AG04450 (cell line): Measurements from ENCODE around the gene KRTAP5-11. TPM values are rescaled to one million over a fixed set of nuclear protein-coding genes. Genes with fewer than 3 reads are reported as not detected.
"Not testable (repeated sequence)": the region's sequence is repeated elsewhere in the genome, so short reads cannot be mapped to it uniquely, and the experiment has no call there.

ENCODE experiments used
- CTCF ChIA-PET: fragments of 300-600, 350-600 bp; formaldehyde crosslinking; extraction: SDS; loops from one replicate; lab custom pipeline; 2022; ENCODE audit warnings: antibody characterized with exemption, inconsistent platforms; lab: Charles Lee
- POLR2A ChIA-PET: fragments of 350-600 bp; formaldehyde crosslinking; extraction: SDS; loops from one replicate; lab custom pipeline; 2021; ENCODE audit warnings: antibody characterized with exemption, inconsistent platforms; lab: Yijun Ruan, JAX
- DNase-seq: peaks from one replicate; pipeline ENCODE4 v3.0.0-alpha.2; 2011; ENCODE audit warnings: low read depth, low spot score
- H3K27ac ChIP-seq: one replicate; pipeline ENCODE4 v1.5.1; 2012; ENCODE audit warnings: low read depth, low read length, control low read depth
- H3K27me3 ChIP-seq: one replicate; pipeline ENCODE4 v1.6.0; 2012; ENCODE audit warnings: low read length; ENCODE audit not compliant: control insufficient read depth, insufficient read depth
- H3K4me3 ChIP-seq: 2 replicates; pipeline ENCODE4 v1.5.1; 2011; ENCODE audit warnings: mild to moderate bottlenecking, low read depth, low read length, control low read depth
- H3K9me3 ChIP-seq: 2 replicates; pipeline ENCODE4 v1.5.1; 2012; ENCODE audit warnings: low read length; ENCODE audit not compliant: control insufficient read depth, insufficient read depth
- CTCF ChIP-seq: IDR thresholded peaks from 2 replicates; pipeline ENCODE4 v1.5.1; 2011; ENCODE audit warnings: low read depth, low read length, control low read depth, inconsistent platforms
- polyA minus RNA-seq: library from RNA; depleted of rRNA, polyadenylated mRNA; stranded (reverse); fragments of >200 nt; gene quantifications from 2 replicates; pipeline ENCODE4 v1.2.3, GENCODE V29; 2011; rRNA and poly(A)+ RNA removed
- polyA plus RNA-seq: library from polyadenylated mRNA; depleted of rRNA; stranded (reverse); fragments of >200 nt; gene quantifications from 2 replicates; pipeline ENCODE4 v1.2.3, GENCODE V29; 2011; rRNA removed

The KRTAP5-11 gene
- polyA plus RNA-seq (not detected in 2 replicates), polyA minus RNA-seq (not detected in 2 replicates)

DNA sequence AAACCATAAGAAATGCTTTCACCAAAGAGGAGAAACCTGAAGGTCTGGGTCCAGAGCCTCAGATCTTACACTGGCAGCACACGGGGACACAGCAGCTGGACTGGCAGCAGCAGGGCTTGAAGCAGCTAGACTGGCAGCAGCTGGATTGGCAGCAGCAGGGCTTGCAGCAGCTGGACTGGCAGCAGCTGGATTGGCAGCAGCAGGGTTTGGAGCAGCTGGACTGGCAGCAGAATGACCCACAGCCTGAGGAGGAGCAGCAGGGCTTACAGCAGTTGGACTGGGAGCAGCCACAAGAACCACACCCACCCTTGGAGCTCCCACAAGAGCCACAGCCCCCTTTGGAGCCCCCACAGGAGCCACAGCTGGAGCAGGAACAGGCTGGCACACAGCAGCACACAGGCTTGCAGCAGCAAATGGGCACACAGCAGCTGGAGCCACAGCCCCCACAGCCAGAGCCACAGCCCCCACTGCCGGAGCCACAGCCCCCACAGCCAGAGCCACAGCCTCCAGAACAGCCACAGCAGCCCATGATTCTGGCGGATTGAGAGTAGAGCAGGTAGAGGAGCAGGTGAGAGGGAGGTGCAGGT is at the start of gene KRTAP5-11:
Gene KRTAP5-11, minus strand, starts transcription at position 567 of the 587 bp plus-strand sequence. Its CDS starts 38 bp downstream, at position 529.
- CTCF ChIA-PET = no interaction called here
- H3K4me3 ChIP-seq = no peak within 1 kb of the TSS
- no peak for TF ChIP-seq CTCF
- POLR2A ChIA-PET = no interaction called here
- no peak for DNase-seq
- H3K27ac ChIP-seq = no peak within 1 kb of the TSS
- no peaks in the 10 kb centered on the region for H3K9me3 ChIP-seq
- H3K27me3 ChIP-seq = peaks cover 3% of the 10 kb centered on the region

- CTCF ChIA-PET, H3K27ac ChIP-seq, H3K27me3 ChIP-seq, H3K4me3 ChIP-seq, H3K9me3 ChIP-seq, DNase-seq, POLR2A ChIA-PET: not testable (repeated sequence)
These were observed 48.9 kb upstream of the KRTAP5-11 start for GRCh38 chr11:71631551-71631950.

GRCh38 chr11:71630071-71630470 is 47.4 kb upstream of the KRTAP5-11 start:
- H3K9me3 ChIP-seq, CTCF ChIA-PET, DNase-seq, H3K27me3 ChIP-seq, H3K4me3 ChIP-seq, POLR2A ChIA-PET, H3K27ac ChIP-seq: not testable (repeated sequence)

DNA sequence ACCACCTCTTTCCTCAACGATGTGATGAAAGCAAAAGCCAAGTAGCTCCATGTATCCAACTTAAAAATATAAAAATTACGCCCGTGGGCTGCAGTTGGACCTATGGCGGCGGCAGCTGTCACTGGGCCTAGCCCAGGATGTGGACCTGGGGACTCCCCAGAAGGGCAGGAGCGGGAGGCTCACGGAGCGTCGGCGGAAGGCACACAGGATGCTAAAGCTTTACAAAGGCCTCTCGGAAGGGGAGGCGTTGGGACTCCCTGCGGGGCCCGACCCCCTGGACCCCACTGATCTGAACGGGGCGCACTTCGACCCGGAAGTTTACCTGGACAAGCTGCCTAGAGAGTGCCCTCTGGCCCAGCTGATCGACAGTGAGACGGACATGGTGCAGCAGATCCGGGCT is 46.3 kb upstream of the KRTAP5-11 start:
- CTCF ChIA-PET, H3K27me3 ChIP-seq, H3K9me3 ChIP-seq, H3K4me3 ChIP-seq, POLR2A ChIA-PET, DNase-seq, H3K27ac ChIP-seq: not testable (repeated sequence)

GRCh38 chr11:71623226-71623625 is 40.6 kb upstream of the KRTAP5-11 start:
- POLR2A ChIA-PET, CTCF ChIA-PET, H3K27me3 ChIP-seq, H3K9me3 ChIP-seq, H3K27ac ChIP-seq, DNase-seq, H3K4me3 ChIP-seq: not testable (repeated sequence)

- H3K27me3 ChIP-seq, H3K9me3 ChIP-seq, CTCF ChIA-PET, POLR2A ChIA-PET, H3K4me3 ChIP-seq, DNase-seq, H3K27ac ChIP-seq: not testable (repeated sequence)
These were observed 39.9 kb upstream of the KRTAP5-11 start for GRCh38 chr11:71622561-71622960.

DNA sequence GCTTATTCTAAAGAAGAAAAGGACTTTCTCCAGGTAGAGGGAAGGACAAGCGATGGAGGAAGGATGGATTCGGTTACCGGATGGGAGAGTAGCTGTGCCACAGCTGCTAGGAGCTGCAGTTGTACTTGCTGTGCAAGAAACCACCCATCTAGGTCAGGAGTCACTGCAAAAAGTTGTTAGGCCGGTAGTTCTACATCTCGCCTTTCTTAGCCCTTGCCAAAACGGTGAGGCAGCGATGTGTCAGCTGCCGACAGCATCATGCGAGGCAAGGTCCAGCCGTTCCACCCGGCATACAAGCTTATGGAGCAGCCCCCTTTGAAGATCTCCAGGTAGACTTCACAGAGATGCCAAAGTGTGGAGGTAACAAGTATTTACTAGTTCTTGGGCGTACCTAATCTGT is 32.3 kb upstream of the KRTAP5-11 start:
- POLR2A ChIA-PET, H3K27ac ChIP-seq, H3K4me3 ChIP-seq, H3K27me3 ChIP-seq, CTCF ChIA-PET, H3K9me3 ChIP-seq, DNase-seq: not testable (repeated sequence)

DNA sequence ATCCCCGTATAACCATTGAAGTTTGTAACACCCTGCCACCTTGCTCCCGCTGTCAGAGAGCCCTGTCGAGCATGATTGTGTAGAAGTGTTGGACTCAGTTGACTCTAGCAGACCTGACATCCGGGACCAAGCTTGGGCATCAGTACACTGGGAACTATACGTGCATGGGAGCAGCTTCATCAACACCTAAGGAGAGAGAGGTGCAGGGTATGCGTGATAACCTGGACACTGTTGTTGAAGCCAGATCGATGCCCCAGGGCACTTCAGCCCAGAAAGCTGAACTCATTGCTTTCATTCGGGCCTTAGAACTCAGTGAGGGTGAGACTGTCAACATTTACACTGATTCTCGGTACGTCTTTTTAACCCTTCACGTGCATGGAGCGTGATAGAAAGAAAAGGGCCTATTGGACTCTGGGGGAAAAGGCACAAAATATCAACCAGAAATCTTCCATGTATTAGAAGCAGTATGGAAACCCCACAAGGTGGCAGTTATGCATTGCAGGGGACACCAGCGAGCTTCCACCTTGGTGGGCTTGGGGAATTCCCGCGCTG is 31.8 kb upstream of the KRTAP5-11 start:
- H3K27ac ChIP-seq, H3K27me3 ChIP-seq, DNase-seq, CTCF ChIA-PET, POLR2A ChIA-PET, H3K9me3 ChIP-seq, H3K4me3 ChIP-seq: not testable (repeated sequence)

GRCh38 chr11:71613931-71614330 is 31.3 kb upstream of the KRTAP5-11 start:
- DNase-seq, POLR2A ChIA-PET, CTCF ChIA-PET, H3K4me3 ChIP-seq, H3K27me3 ChIP-seq, H3K27ac ChIP-seq, H3K9me3 ChIP-seq: not testable (repeated sequence)

DNA sequence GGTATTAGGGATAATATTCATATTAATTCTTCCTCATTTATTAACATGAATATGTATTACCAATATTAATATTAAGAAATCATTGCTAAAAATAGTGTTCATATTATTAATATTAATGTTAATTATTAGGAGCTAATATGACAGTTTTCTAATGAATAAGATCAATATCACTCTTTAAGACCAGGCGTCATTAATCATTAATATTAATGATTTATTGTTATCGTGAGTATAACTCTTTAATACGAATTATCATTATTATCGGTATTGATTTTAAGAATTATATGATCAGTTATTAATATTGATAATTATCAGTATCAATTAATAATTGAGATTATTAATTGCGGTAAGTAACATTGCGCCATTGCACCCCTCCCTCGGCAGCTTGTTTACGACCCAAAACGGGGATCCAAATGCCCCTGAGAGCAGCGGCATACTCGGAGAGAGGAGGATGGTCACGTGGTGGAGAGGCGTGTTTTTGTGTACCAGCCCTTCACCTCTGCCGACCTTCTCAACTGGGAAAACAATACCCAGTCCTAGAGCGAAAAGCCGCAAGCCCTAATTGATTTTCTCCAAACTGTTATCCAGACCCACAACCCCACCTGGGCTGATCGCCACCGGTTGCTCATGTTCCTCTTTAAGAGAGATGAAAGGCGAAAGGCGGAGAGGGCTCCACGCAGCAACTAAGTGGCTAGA is 28.7 kb upstream of the KRTAP5-11 start:
- H3K27me3 ChIP-seq, CTCF ChIA-PET, H3K9me3 ChIP-seq, DNase-seq, H3K4me3 ChIP-seq, H3K27ac ChIP-seq, POLR2A ChIA-PET: not testable (repeated sequence)

DNA sequence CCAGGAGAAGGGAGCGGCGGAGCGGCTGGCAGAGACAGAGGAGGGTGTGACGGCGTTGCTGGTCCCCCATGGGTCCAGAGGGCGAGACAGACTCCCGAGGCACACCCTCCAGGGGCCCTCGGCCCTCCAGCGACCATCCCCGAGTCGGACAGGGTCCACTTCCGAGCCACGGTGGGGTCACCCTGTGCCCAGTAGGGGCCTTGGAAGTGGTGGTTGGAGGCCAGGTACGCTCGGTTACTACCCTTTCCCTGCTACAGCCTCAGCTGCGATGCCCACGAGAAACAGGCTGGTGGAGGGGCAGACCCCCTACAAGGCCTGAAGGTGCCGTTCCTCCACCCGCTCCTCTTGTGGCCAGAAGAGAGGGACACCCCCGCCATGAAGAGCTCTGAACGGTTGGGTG is 25.6 kb upstream of the KRTAP5-11 start:
- H3K9me3 ChIP-seq, H3K27me3 ChIP-seq, POLR2A ChIA-PET, DNase-seq, H3K27ac ChIP-seq, CTCF ChIA-PET, H3K4me3 ChIP-seq: not testable (repeated sequence)
